ENCODE data around the gene PIGU. TPM values are rescaled to one million over a fixed set of nuclear protein-coding genes. Genes with fewer than 3 reads are reported as not detected.
"Not testable (repeated sequence)": the region's sequence is repeated elsewhere in the genome, so short reads cannot be mapped to it uniquely, and the experiment has no call there.

Gene PIGU
- total and polyA plus RNA-seq, 2 donors: 17.3 to 19.1 TPM

- H3K36me3 ChIP-seq (ENCODE audit: insufficient read depth); H3K27ac ChIP-seq (ENCODE audit: low read depth); H3K4me1 ChIP-seq (ENCODE audit: insufficient read depth); DNase-seq (ENCODE audit: extremely low spot score); H3K4me3 ChIP-seq (ENCODE audit: low read depth, low read length): not testable (repeated sequence)
- WGBS: 97% methylated on average over 31 of the region's 31 CpGs
Observed at GRCh38 chr20:34658654-34659053, 18.2 kb downstream of the PIGU start.

GRCh38 chr20:34654207-34654744 lies 22.6 kb downstream of the PIGU start:
- WGBS: 91% methylated on average over 7 of the region's 7 CpGs
- H3K4me3 ChIP-seq (ENCODE audit: low read depth, low read length): no peak overlapping the region
- no peaks in the 10 kb centered on the region for H3K4me1 ChIP-seq (ENCODE audit: insufficient read depth)
- no peaks in the 10 kb centered on the region for H3K36me3 ChIP-seq (ENCODE audit: insufficient read depth)
- no peak for DNase-seq (ENCODE audit: extremely low spot score)
- H3K27ac ChIP-seq (ENCODE audit: low read depth): no peak overlapping the region

GRCh38 chr20:34651200-34651599 lies 25.7 kb downstream of the PIGU start:
- no peaks in the 10 kb centered on the region for H3K36me3 ChIP-seq (ENCODE audit: insufficient read depth)
- no peak overlapping the region for H3K27ac ChIP-seq (ENCODE audit: low read depth)
- no peak overlapping the region for H3K4me3 ChIP-seq (ENCODE audit: low read depth, low read length)
- no peak for DNase-seq (ENCODE audit: extremely low spot score)
- no peaks in the 10 kb centered on the region for H3K4me1 ChIP-seq (ENCODE audit: insufficient read depth)
- WGBS: 92% methylated on average over 2 of the region's 2 CpGs

GRCh38 chr20:34647737-34648136 lies 29.2 kb downstream of the PIGU start:
- no peak for DNase-seq (ENCODE audit: extremely low spot score)
- Histone ChIP-seq H3K27ac (ENCODE audit: low read depth) (no peak overlapping the region), H3K4me3 (ENCODE audit: low read depth, low read length) (no peak overlapping the region), H3K4me1 (ENCODE audit: insufficient read depth) (no peaks in the 10 kb centered on the region), H3K36me3 (ENCODE audit: insufficient read depth) (no peaks in the 10 kb centered on the region)
- 95% methylated on average over 1 of the region's 1 CpG for WGBS

- no peak overlapping the region for H3K4me3 ChIP-seq (ENCODE audit: low read depth, low read length)
- H3K27ac ChIP-seq (ENCODE audit: low read depth): no peak overlapping the region
- no peaks in the 10 kb centered on the region for H3K4me1 ChIP-seq (ENCODE audit: insufficient read depth)
- no peak for DNase-seq (ENCODE audit: extremely low spot score)
- 99% methylated on average over 1 of the region's 1 CpG for WGBS
- H3K36me3 ChIP-seq (ENCODE audit: insufficient read depth): no peaks in the 10 kb centered on the region
Observed at GRCh38 chr20:34644951-34645350, 31.9 kb downstream of the PIGU start.

- 93% methylated on average over 1 of the region's 1 CpG for WGBS
- no peaks in the 10 kb centered on the region for H3K36me3 ChIP-seq (ENCODE audit: insufficient read depth)
Observed at GRCh38 chr20:34644345-34644744, 32.5 kb downstream of the PIGU start.

GRCh38 chr20:34643928-34644327 lies 33.0 kb downstream of the PIGU start:
- Histone ChIP-seq H3K4me1 (ENCODE audit: insufficient read depth) (no peaks in the 10 kb centered on the region), H3K4me3 (ENCODE audit: low read depth, low read length) (no peak overlapping the region), H3K36me3 (ENCODE audit: insufficient read depth) (no peaks in the 10 kb centered on the region), H3K27ac (ENCODE audit: low read depth) (no peak overlapping the region)
- DNase-seq (ENCODE audit: extremely low spot score): no peak

More at GRCh38 chr20:34644345-34644744, 32.5 kb downstream of the PIGU start:
- H3K4me3 ChIP-seq (ENCODE audit: low read depth, low read length): no peak overlapping the region
- no peak for DNase-seq (ENCODE audit: extremely low spot score)
- no peaks in the 10 kb centered on the region for H3K4me1 ChIP-seq (ENCODE audit: insufficient read depth)
- no peak overlapping the region for H3K27ac ChIP-seq (ENCODE audit: low read depth)

- no peaks in the 10 kb centered on the region for H3K4me1 ChIP-seq (ENCODE audit: insufficient read depth)
- H3K4me3 ChIP-seq (ENCODE audit: low read depth, low read length): no peak overlapping the region
- DNase-seq (ENCODE audit: extremely low spot score): no peak
- no peaks in the 10 kb centered on the region for H3K36me3 ChIP-seq (ENCODE audit: insufficient read depth)
- H3K27ac ChIP-seq (ENCODE audit: low read depth): no peak overlapping the region
- WGBS: 92% methylated on average over 1 of the region's 1 CpG
Observed at GRCh38 chr20:34642009-34642408, 34.9 kb downstream of the PIGU start.

- no peak overlapping the region for H3K4me3 ChIP-seq (ENCODE audit: low read depth, low read length)
- no peaks in the 10 kb centered on the region for H3K4me1 ChIP-seq (ENCODE audit: insufficient read depth)
- H3K36me3 ChIP-seq (ENCODE audit: insufficient read depth): no peaks in the 10 kb centered on the region
- WGBS: 51% methylated on average over 2 of the region's 2 CpGs
- H3K27ac ChIP-seq (ENCODE audit: low read depth): no peak overlapping the region
- no peak for DNase-seq (ENCODE audit: extremely low spot score)
Observed at GRCh38 chr20:34639755-34640222, 37.1 kb downstream of the PIGU start.

GRCh38 chr20:34638532-34638931 lies 38.4 kb downstream of the PIGU start:
- WGBS: 94% methylated on average over 3 of the region's 3 CpGs
- no peak overlapping the region for H3K4me3 ChIP-seq (ENCODE audit: low read depth, low read length)
- H3K36me3 ChIP-seq (ENCODE audit: insufficient read depth): no peaks in the 10 kb centered on the region
- H3K4me1 ChIP-seq (ENCODE audit: insufficient read depth): no peaks in the 10 kb centered on the region
- DNase-seq (ENCODE audit: extremely low spot score): no peak
- H3K27ac ChIP-seq (ENCODE audit: low read depth): no peak overlapping the region

- Histone ChIP-seq H3K4me3 (ENCODE audit: low read depth, low read length) (no peak overlapping the region), H3K27ac (ENCODE audit: low read depth) (no peak overlapping the region), H3K4me1 (ENCODE audit: insufficient read depth) (no peaks in the 10 kb centered on the region), H3K36me3 (ENCODE audit: insufficient read depth) (no peaks in the 10 kb centered on the region)
- WGBS: 90% methylated on average over 1 of the region's 1 CpG
- DNase-seq (ENCODE audit: extremely low spot score): no peak
Observed at GRCh38 chr20:34638039-34638292, 38.9 kb downstream of the PIGU start.

- WGBS: 68% methylated on average over 5 of the region's 5 CpGs
- no peak for DNase-seq (ENCODE audit: extremely low spot score)
- Histone ChIP-seq H3K4me1 (ENCODE audit: insufficient read depth) (no peaks in the 10 kb centered on the region), H3K27ac (ENCODE audit: low read depth) (no peak overlapping the region), H3K36me3 (ENCODE audit: insufficient read depth) (no peaks in the 10 kb centered on the region), H3K4me3 (ENCODE audit: low read depth, low read length) (no peak overlapping the region)
Observed at GRCh38 chr20:34637245-34638038, 39.5 kb downstream of the PIGU start.

- Histone ChIP-seq H3K4me3 (ENCODE audit: low read depth, low read length) (no peak overlapping the region), H3K4me1 (ENCODE audit: insufficient read depth) (no peaks in the 10 kb centered on the region), H3K27ac (ENCODE audit: low read depth) (no peak overlapping the region), H3K36me3 (ENCODE audit: insufficient read depth) (no peaks in the 10 kb centered on the region)
- WGBS: 46% methylated on average over 3 of the region's 3 CpGs
- DNase-seq (ENCODE audit: extremely low spot score): no peak
Observed at GRCh38 chr20:34636648-34637047, 40.2 kb downstream of the PIGU start.

GRCh38 chr20:34634392-34634791 lies 42.5 kb downstream of the PIGU start:
- Histone ChIP-seq H3K4me1 (ENCODE audit: insufficient read depth) (no peaks in the 10 kb centered on the region), H3K36me3 (ENCODE audit: insufficient read depth) (no peaks in the 10 kb centered on the region), H3K27ac (ENCODE audit: low read depth) (no peak overlapping the region), H3K4me3 (ENCODE audit: low read depth, low read length) (no peak overlapping the region)
- DNase-seq (ENCODE audit: extremely low spot score): no peak
- 85% methylated on average over 3 of the region's 3 CpGs for WGBS

All from urinary bladder (tissue), 4 donors.